GM12872 (cell line): ENCODE results near the gene PSPN.

Experiments used
- TF ChIP-seq, protein P1 (sequence below): IDR thresholded peaks from 3 replicates; pipeline ENCODE4 v1.5.1; 2011; ENCODE audit warnings: low read depth, mild to moderate bottlenecking, low read length, moderate library complexity; ENCODE audit not compliant: insufficient read depth

The PSPN gene

DNA sequence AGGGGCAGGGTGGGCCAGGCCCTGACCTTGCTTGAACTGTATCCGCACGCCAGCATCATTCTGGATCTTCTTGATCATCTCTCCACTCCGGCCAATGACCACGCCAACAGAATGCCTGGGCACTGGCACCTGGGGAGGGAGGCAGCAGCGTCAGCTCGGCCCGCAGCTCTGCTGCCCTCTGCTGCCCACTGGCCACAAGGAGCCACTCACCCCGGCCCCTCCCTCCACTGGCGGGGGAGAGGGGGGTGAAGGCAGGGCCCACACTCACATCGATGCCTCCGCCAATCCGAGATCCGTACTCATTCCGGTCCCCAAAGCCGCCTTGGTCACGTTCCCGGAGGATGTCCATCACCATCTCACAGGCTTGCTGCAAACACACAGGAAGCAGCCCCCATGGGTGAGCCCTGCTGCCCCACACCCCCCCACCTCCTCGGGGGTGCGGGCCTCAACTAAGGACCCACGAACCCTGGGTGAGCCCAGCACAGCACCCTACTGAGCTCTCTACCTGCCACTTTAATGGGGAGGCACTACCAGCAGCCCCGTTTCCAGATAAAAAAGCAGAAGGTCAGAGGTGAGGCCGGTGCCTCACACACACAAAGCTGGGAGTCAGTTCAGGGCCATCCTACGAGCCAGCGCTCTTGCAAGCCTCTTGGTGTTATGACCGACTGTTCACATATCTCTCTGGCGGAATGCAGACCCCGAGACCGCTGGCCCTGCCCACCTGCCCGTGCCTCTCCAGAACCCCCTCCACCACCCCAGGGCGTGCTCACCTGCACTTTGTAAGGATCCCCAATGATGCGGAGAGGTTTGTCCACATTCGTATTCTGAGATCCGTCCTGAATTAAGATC is 42.2 kb upstream of the PSPN start:
- TF ChIP-seq, protein P1, sequence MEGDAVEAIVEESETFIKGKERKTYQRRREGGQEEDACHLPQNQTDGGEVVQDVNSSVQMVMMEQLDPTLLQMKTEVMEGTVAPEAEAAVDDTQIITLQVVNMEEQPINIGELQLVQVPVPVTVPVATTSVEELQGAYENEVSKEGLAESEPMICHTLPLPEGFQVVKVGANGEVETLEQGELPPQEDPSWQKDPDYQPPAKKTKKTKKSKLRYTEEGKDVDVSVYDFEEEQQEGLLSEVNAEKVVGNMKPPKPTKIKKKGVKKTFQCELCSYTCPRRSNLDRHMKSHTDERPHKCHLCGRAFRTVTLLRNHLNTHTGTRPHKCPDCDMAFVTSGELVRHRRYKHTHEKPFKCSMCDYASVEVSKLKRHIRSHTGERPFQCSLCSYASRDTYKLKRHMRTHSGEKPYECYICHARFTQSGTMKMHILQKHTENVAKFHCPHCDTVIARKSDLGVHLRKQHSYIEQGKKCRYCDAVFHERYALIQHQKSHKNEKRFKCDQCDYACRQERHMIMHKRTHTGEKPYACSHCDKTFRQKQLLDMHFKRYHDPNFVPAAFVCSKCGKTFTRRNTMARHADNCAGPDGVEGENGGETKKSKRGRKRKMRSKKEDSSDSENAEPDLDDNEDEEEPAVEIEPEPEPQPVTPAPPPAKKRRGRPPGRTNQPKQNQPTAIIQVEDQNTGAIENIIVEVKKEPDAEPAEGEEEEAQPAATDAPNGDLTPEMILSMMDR = 0 out of 3 replicates have a peak, but pooled peaks have one; percentile 10

DNA sequence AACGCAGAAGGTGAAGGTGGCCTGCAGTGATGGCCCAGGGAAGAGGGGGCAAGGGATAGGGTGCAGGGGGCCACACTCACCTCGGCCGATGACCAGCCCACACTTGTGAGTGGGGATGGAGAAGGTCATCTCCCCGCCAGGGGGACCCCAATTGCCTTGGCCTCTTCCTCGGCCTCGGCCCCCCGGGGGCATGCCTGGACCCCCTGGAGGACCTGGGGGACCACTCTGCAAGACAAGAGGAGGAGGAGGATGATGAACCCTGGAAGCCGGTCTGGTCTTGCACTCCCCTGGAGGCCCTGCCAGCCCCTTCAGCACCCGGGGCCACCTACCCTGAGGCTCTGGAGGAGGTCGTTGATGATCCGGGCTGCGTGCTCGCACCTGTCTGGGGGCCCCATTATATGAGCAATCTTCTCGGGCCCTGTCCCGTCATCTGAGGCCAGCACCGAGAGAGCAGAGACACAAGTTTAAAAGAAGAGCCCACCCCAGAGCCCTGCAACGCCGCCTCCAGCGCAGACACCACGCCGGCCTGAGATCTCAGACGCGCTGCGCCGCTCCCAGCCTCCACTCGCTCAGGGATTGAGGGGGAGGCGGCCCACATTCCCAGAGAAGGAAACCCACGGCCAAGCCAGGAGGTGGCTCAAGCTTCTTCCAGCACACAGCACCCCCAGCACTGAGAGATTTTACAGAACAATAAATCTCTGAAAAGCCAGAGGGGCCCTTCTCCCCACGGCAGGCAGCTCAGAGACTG is 41.1 kb upstream of the PSPN start:
- TF ChIP-seq, protein P1 = no peak

DNA sequence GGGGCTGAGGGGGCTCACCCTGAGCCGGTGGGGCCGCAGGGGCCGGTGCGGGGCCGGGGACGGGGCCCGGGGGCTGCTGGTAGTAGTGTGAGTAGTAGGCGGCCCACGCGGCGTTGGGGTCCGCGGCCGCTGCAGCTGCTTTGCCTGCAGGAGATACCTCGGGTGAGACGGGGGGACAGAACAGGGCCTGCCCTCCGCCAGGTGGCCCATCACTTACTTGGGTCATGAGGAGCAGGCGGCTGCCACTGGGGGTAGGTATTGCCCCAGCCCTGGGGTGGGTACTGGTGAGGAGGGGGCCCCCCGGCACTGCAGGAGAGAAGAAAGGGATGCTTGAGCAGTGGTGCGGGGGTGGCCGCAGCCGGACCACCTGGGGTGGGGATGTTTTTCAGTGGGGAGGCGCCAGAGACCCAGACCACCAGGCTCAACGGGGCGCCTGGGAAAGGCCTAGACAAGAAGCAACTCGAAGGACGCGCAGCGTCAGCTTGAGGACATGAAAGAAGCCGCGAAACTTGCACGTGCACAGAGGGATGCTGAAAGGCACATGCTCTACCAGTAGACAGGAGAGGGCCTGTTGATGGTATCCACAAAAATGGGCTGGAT is 40.0 kb upstream of the PSPN start:
- TF ChIP-seq, protein P1 = no peak

DNA sequence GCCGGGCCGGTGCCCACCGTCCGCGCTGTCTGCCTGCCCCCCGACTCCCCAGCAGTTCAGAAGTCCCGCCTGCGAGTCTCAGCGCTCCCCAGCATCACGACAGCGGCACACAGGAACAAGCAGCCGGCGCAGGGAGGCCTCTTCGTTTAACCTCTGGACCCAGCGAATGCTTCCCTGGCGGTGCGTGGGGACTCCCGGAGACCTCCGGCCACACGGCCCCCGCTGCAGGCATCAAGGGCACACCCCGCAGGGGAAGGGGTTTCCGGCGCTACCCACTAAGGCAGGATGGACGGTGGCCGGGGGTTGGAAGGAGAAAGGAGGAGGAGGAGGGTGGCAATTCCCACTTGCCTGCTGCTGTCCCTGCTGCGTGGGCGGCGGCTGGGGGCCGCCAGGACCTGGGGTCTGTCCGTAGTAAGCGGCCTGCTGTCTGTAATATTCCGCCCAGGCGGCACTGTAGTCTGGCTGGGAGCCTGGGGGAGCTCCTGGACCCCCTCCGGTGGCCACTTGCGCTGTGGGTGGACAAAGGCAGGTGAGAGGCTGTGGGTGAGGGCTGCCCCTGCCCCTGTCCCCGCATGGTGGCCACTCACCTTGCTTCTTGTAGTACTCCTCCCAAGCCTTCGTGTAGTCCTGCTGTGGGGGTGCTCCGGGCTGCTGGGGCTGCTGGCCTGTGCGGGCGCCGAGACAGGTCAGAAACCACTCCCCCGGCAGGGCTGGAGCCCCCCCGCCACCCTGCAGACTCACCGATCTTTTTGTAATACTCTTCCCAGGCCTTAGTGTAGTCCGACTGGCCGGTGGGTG is 39.3 kb upstream of the PSPN start:
- TF ChIP-seq, protein P1 = no peak

DNA sequence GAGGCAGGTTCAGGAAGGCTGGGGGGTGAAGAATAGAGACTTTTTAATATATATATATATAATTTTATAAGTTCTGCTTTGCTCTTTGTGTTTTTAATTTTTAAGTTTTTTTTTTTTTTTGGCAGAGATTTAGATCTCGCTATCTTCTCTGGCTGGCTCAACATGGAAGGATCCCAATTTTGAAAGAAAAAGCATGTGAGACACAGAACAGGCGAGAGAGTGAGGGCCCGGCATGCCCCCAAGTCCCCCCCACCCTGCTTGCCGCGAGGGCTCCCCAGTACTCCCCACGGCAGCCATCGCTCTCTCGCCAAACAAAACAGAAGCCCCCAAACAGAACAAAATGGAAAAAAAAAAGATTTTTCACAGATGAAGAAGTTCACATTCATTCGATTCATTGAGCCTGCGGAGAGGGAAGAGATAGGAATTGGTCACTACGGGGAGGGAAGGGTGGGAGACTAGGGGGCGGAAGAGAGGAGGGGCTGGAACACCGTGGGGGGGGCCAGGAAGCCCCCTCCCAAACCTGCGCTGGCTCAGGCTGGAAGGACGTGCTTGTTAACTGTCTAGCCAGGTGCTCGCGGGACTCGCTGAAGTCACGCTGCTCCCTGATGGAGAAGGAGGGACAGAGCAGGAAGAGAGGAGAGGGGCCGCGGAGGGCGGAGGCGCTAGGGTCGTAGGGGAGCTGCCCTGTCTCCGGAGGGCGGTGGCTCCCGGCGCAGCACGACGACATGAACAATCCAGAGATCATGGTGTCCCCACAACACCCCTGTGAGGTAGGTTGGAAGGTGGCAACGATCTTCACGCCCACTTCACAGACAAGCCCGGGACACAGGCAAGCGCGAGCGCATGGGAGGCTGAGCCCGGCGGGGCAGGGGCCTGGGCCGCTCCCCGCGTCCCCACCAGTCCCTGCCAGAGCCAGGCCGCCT is 38.2 kb upstream of the PSPN start:
- TF ChIP-seq, protein P1 = no peak

DNA sequence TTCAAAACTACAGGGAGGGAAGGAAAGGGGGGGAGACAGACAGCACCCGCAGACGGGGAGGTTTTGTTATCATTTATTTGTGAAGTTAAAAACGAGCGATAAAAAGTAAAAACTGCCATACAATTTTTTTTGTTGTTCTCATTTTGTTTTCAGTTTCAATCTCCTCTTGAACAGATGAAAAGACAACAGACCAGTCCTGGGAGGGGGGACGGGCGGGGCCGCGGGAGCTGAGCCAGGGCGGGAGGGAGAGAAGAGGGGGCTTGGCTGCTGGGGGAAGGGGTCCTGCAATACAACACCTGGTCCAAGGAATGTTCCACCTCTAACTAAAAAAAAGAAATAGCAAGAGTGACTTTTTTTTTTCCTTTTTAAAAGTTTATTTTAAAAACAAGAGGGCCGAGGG is 37.6 kb upstream of the PSPN start:
- TF ChIP-seq, protein P1 = no peak
